Activated naive CD8-positive, alpha-beta T cell treated with anti-CD3 and anti-CD28 coated beads, Interleukin-2, amount 50 U/mL, for 16 hours (primary cell): ENCODE data around the gene PITPNM3.

Experiments used
- DNase-seq: peaks from one replicate; pipeline ENCODE4 v3.0.0-alpha.2; 2020; ENCODE audit warnings: low read depth, low spot score

PITPNM3 gene

GRCh38 chr17:6551869-6552531 lies 4.4 kb downstream of the PITPNM3 start:
- no peak for DNase-seq

- no peak for DNase-seq
Observed at GRCh38 chr17:6551356-6551755, 5.0 kb downstream of the PITPNM3 start.

DNA sequence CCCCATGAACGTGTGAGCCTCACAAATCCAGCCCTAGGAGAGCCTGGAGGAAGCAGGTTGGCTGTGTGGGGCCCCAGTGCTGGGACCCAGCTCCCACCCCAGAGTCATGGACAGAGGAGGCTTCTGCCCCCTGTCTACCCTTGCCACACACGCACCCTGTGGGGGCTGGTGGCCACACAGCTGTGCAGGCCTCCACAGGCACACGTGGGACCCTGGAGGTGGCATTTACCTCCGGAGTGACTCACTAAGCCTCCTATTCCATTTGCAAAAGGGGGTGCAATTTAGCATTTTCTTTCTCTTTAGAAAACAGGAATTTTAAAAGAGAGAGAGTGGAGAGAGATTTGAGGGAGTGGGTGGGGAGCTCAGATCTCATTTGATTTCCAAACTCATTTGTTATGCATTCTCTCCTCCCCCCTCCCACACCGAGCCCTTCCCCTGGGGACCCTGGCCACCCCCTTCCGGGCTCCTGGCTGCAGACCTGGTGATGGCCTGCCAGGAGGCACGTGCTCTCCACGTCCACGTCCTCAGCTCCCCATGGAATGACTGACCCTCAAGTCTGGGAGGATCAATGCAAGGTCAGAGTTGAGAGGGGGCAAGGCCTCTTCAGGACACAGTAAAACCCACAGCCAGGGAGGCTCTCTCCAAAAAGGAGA lies 6.8 kb downstream of the PITPNM3 start:
- DNase-seq: no peak

GRCh38 chr17:6548578-6549330 lies 7.6 kb downstream of the PITPNM3 start:
- DNase-seq: no peak

- DNase-seq: no peak
Observed at GRCh38 chr17:6548034-6548433, 8.3 kb downstream of the PITPNM3 start.

DNA sequence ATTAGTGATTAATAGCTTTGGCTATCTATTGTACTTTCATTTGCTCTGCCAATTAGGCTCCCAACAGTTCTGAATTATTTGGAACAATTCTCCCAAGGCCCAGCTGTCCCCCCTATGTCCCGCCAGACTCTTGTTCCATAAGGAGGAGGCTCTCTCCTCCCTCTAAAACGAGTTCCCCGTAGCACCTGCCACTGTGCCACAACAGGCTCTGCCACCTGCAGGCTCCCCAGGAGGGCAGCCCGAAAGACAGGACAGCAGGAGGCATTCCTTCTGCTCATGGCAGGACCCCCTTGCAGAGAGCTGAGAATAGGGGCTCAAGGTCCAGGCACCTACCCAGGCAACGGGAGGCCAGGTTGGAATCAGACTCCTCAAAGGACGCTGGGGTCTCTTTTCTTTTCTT lies 9.0 kb downstream of the PITPNM3 start:
- no peak for DNase-seq

DNA sequence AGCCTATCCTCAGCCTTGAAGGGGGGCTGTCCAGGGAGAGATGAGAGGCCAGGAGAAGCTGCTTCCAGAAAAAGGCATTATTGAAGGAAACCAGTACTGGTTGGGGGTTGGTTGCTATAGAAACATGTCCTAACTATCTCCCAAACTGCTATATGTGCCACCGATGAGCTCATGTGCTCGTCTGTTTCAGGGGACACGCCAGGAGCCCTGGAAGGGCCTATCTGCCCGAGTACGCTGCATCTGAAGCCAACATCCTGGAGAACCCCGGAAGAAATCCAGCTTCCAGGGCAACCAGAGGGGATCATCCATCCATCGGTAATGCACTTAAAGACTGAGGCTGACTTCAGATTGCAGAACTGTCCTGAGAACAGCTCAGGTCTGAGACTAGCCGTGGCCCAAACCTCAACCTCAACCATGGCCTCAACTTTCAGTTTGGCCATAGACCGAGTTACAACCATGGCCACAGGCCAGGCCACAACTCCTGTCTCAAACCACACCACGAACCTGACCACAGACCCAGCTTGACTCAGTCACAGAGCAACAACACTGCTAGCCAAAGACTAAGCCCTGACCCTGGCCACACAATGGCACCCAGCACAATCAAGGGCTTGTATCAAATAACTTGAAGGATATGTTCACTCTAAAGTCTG lies 10.2 kb downstream of the PITPNM3 start:
- DNase-seq: no peak

DNA sequence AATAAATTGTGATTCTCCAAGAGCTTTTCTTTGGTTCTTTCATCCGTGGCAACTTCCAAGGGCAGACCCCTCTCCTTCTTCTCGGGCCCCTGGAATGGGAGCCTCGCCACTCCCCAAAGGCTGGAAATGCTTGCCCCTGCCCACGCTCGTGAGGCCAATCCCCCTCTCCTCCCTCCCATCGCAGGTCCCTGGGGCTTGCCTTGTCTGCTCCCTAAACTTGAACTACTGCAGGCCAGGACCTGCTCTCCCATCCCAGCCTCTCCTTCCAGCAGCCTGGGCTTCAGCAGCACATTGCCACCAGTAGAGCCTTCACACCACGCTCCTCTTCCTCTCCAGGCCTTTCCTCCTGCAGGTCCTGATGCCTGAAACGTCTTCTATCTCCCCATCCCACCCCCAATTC lies 11.1 kb downstream of the PITPNM3 start:
- DNase-seq: no peak

DNA sequence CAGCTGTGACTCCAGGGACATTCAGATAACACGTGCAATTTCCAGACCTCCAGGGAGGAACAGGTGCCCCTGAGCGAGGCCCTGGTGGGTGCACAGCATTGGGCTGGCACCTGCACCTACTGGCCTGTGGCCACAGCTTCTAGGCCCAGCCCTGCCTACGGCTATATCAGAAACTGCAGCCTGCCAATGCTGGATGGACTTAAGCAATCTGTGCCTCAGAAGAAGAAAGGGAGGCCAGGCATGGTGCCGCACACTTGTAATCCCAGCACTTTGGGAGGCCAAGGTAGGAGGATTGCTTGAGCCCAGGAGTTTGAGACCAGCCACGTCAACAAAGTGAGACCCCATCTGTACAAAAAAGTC lies 12.4 kb downstream of the PITPNM3 start:
- no peak for DNase-seq

DNA sequence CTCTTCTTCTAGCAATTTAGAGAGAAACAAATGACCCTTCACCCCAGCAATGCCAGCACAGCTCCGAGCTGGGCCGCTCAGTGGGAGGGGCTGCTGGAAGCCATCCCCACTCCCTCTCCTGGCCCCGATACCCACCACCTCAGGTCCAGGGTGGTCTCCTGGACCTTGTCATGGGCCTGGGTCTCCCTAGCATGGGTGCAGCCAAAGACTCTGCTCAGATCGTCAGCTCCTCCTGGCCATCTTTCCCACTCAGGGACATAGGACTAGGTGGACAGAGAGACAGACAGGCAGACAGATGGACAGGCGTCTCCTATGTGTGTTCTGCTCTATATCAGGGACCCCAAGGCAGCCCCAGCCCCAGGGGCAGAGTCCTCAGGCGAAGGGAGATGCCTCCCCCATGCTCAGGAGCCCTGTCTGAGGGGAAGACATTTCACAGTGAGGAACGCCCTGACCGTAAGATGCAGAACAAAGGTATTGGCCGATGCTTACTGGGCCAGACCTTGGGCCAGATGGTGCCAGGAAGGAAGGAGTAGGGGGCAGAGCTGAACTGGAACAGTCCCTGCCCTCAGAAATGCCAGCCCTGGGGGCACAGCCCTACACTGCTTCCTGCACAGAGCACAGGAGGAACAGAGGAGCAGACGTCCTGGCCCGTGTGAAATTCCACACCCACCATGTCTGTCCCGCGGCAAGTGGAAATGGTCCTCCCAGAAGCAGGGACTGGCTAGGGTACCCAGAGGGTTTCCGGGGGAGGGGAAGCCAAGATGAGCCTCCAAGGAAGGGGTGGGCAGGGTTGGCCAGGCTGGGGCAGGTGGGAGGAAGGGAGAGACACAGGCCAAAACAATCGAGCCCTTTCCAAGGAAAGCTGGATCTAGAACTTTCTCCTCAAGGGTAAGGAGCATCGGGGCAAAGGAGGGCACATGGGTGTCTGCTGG lies 13.0 kb downstream of the PITPNM3 start:
- no peak for DNase-seq

DNA sequence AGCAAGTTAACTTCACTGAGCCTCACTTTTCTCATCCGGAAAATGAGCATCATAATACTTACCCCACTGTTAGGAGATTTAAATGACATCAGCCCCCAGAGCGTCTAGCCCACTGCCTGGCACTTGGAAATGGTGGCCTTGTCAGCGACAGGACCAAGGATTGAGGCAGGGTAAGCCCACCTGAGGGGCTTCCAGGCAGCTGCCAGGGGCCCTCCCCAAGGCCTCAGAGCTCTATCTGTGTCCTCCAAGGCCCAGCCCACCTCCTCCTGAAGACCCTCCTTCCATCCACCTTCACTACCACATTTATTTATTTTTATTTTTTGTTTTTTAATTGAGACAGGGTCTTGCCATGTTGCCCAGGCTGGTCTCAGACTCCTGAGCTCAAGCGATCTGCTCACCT lies 13.8 kb downstream of the PITPNM3 start:
- DNase-seq: no peak

DNA sequence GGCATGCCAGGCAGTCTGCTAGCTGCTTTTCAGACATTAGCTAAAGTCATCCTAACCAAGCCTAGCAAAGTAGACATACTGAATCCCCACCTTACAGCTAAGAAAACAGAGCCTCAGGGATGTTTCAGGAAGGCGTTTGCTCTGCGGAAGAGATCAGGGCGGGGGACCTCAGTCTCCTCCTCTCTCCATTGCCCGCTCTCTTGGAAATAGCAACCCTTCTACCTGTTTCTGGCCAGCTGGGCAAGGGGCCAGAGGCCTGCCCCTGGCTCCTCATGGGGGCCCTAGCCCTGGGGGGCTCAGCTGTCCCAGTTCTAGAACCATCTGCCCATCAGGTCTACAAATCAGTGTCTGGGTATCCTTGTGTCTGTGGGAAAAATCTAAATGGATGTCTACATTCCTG lies 14.5 kb downstream of the PITPNM3 start:
- no peak for DNase-seq

GRCh38 chr17:6539871-6540270 lies 16.5 kb downstream of the PITPNM3 start:
- no peak for DNase-seq

GRCh38 chr17:6536566-6537065 lies 19.7 kb downstream of the PITPNM3 start:
- DNase-seq: no peak

DNA sequence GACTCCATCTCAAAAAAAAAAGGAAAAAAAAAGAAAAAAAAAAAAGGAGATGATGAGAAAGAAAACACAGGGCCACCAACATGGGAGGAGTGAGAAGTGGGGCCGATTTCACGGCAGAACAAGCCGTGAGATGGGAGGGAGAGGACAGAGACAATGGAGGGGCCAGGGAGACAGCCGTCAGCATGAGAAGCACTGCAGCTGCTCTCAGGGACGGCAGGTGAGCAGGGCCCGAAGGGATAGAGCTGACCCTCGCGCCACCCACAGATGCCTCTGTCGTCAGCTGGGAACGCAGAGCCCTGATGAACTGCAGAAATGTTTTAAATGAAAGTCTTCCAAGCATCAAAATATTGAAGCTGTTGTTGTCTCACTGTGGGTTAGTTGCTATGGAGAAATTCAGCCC lies 20.3 kb downstream of the PITPNM3 start:
- no peak for DNase-seq

- DNase-seq: no peak
Observed at GRCh38 chr17:6534846-6535514, 21.4 kb downstream of the PITPNM3 start.

GRCh38 chr17:6532441-6532885 lies 23.9 kb downstream of the PITPNM3 start:
- DNase-seq: no peak

- no peak for DNase-seq
Observed at GRCh38 chr17:6531575-6531974, 24.8 kb downstream of the PITPNM3 start.

- no peak for DNase-seq
Observed at GRCh38 chr17:6530324-6530920, 25.9 kb downstream of the PITPNM3 start.

DNA sequence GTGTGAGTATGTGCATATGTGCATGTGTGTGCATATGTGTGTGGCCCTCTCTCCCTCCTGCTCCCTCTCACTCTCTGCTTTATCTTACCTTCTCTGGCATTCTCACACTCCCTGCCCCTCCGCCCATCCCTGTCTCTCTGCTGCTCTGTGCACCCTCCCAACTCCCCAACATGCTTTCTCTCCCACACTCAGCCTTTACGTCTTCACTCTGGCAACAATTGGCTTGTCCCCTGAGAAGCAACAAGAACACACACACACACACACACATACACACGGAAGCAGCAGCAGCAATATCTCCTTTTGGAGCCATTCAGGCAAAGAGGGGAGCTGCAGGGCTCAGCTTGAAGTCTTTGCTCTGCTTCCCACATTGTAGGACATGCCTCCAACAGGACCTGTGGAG lies 27.8 kb downstream of the PITPNM3 start:
- no peak for DNase-seq
